ENCODE data around the gene AOX1.

The AOX1 gene

GRCh38 chr2:200655918-200656580, 70.2 kb downstream of the AOX1 start:
- ChIA-PET POLR2A (no interaction called here), CTCF (no interaction called here)
- Histone ChIP-seq H3K36me3 (ENCODE audit: control insufficient read depth in 2 of 2, insufficient read depth in 1 of 2, low read length in 2 of 2) (no peaks in the 10 kb centered on the region), H3K4me3 (ENCODE audit: low read depth, low read length) (no peak overlapping the region), H3K9me3 (ENCODE audit: control insufficient read depth, insufficient read depth, low read depth, low read length) (no peaks in the 10 kb centered on the region), H3K27ac (ENCODE audit: extremely low read depth, low read depth, low read length) (no peak overlapping the region), H3K4me1 (ENCODE audit: control insufficient read depth, insufficient read depth, low read length) (no peaks in the 10 kb centered on the region)
- TF ChIP-seq ELK4 (IDR thresholded peaks at IDR 0.05; ENCODE audit: borderline replicate concordance, low read depth, low read length) (no peak), ZNF148 (tag by site-specific recombination; IDR thresholded peaks at IDR 0.05; ENCODE audit: borderline replicate concordance) (no peak), ZNF664 (tag by site-specific recombination; IDR thresholded peaks at IDR 0.05) (no peak), HOXA7 (CRISPR knock-in tag; IDR thresholded peaks at IDR 0.05; ENCODE audit: borderline replicate concordance) (no peak), SCRT1 (tag by site-specific recombination; IDR thresholded peaks at IDR 0.05; ENCODE audit: borderline replicate concordance) (no peak), OVOL3 (tag by site-specific recombination; IDR thresholded peaks at IDR 0.05) (no peak), ZNF366 (tag by site-specific recombination; conservative IDR thresholded peaks at IDR 0.05) (no peak), ZFP41 (tag by site-specific recombination; IDR thresholded peaks at IDR 0.05; ENCODE audit: borderline replicate concordance) (no peak), BCL11A (tag by site-specific recombination; IDR thresholded peaks at IDR 0.05; ENCODE audit: low read depth) (no peak), ZNF626 (tag by site-specific recombination; IDR thresholded peaks at IDR 0.05) (no peak), ZSCAN30 (tag by site-specific recombination; IDR thresholded peaks at IDR 0.05) (no peak), ZNF155 (tag by site-specific recombination; IDR thresholded peaks at IDR 0.05) (no peak), ZNF26 (tag by site-specific recombination; IDR thresholded peaks at IDR 0.05) (no peak), ZNF214 (tag by site-specific recombination; IDR thresholded peaks at IDR 0.05; ENCODE audit: borderline replicate concordance) (no peak), ZNF629 (tag by site-specific recombination; IDR thresholded peaks at IDR 0.05) (no peak), YY1 (tag by site-specific recombination; IDR thresholded peaks at IDR 0.05) (no peak), ZNF48 (tag by site-specific recombination; IDR thresholded peaks at IDR 0.05) (no peak), ZFP3 (tag by site-specific recombination; IDR thresholded peaks at IDR 0.05; ENCODE audit: low read depth) (no peak)

GRCh38 chr2:200658278-200658864, 72.6 kb downstream of the AOX1 start:
- ChIA-PET CTCF (interaction anchor here (1.0 to 1.4 kb wide), 2 partner anchors 81 to 174 kb away, joined by 3 to 5 read pairs; no protein-coding TSS in a partner anchor), POLR2A (no interaction called here)
- Histone ChIP-seq H3K4me3 (ENCODE audit: low read depth, low read length) (no peak overlapping the region), H3K9me3 (ENCODE audit: control insufficient read depth, insufficient read depth, low read depth, low read length) (no peaks in the 10 kb centered on the region), H3K36me3 (ENCODE audit: control insufficient read depth in 2 of 2, insufficient read depth in 1 of 2, low read length in 2 of 2) (no peaks in the 10 kb centered on the region), H3K4me1 (ENCODE audit: control insufficient read depth, insufficient read depth, low read length) (no peaks in the 10 kb centered on the region), H3K27ac (ENCODE audit: extremely low read depth, low read depth, low read length) (no peak overlapping the region)
- TF ChIP-seq CTCF (tag by site-specific recombination; IDR thresholded peaks at IDR 0.05) (peak; percentile 46; the same call in 1 of the 2 replicates), REPIN1 (tag by site-specific recombination; IDR thresholded peaks at IDR 0.05; ENCODE audit: low read depth) (no peak)
